Measurements from ENCODE around the gene SEMA4C.

The SEMA4C gene

GRCh38 chr2:96839875-96840850 is 29.7 kb downstream of the SEMA4C start:
- DNase-seq, result no peak

DNA sequence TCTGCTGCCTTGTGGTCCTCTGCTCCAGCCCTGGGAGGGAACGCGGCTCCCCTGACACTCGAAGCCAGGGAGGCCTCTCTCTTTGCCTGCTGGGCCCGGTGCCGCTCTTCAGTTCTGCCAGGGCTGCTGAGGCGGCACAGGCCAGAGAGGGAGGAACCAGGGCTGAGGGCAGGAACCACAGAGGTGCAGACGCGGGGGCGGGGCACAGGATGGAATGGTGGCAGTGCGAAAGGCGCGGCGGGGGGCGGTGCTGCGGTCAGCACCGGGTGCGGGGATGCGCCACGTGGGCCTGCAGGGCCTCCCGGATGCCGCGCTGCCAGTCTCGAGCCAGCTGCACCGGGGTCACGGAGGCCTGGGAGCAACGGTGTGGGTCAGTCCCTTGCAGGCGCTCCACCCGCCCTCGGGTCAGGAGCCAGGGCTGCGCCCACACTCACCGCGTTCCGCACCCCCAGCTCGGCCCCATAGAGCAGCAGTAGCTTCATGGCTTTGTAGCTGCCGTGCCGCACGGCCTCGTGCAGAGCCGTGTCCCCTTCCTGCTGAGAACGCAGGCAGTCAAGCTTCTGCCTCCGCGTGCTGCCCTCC is 30.5 kb downstream of the SEMA4C start:
- peak; percentile 90 for DNase-seq

GRCh38 chr2:96838345-96839292 is 31.3 kb downstream of the SEMA4C start:
- DNase-seq, result no peak

DNA sequence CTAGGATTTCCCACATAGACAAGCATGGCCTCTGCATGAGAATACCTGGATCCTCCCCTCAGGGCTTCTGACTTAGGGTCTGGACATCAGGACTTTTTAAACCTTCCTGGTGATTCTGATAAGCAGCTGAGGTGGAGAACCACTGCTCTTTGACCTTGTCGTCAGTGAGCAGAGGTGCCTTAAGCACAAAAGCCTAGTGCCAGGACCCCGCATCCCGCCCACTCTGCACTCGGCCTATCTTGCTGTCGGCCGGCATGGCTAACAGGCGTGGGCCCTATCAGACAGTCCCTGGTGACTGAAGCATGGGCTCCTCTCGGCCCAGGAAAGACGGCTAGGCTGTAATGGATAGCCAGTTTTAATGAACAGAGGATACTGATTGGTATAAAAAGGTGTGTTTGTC is 32.3 kb downstream of the SEMA4C start:
- no peak for DNase-seq

GRCh38 chr2:96835830-96836229 is 34.0 kb downstream of the SEMA4C start:
- DNase-seq, result no peak

GRCh38 chr2:96832754-96833507 is 36.9 kb downstream of the SEMA4C start:
- DNase-seq, result no peak

GRCh38 chr2:96832408-96832753 is 37.5 kb downstream of the SEMA4C start:
- no peak for DNase-seq

DNA sequence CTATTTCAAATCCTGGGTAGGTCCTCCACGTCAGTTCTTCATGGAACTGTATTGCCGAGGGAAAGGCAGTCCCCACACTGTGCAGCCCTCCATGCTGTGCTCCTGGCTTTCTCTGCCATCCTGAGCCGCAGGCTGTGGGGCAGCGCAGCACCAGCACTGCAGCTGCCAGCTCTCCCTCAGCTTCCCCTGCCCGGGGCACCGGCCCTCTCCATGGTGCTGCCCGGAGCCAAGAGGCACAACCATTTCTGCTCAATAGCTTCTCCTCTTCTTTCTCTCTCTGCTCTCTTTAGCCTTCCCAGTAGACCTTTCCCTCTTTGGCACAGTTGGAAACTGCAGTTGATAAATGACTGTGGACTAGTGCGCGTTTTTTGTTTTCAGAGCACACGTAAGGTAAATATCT is 38.2 kb downstream of the SEMA4C start:
- no peak for DNase-seq

GRCh38 chr2:96830044-96830562 is 39.8 kb downstream of the SEMA4C start:
- no peak for DNase-seq

- DNase-seq, result no peak
Observed at GRCh38 chr2:96828874-96829273, 41.0 kb downstream of the SEMA4C start.

DNA sequence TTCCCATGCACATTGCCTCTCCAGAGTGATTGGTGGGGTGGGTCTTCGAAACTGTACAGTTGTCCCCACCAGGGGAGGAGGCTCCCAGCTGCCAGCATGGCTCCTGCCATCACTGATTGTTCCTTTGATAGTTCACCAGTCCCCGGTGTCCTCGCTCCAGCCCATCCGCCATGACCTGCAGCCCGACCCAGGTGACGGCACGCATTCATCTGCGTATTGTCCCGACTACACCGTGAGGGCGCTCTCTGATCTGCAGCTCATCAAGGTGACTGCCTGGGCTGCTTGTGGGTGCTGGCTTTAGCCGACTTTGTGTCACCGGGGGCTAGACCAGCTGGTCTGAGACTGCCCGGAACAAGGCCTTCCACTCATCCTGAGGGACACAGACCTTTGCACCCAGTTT is 41.4 kb downstream of the SEMA4C start:
- no peak for DNase-seq

- no peak for DNase-seq
Observed at GRCh38 chr2:96826546-96827278, 43.2 kb downstream of the SEMA4C start.

- no peak for DNase-seq
Observed at GRCh38 chr2:96825057-96825456, 44.8 kb downstream of the SEMA4C start.

DNA sequence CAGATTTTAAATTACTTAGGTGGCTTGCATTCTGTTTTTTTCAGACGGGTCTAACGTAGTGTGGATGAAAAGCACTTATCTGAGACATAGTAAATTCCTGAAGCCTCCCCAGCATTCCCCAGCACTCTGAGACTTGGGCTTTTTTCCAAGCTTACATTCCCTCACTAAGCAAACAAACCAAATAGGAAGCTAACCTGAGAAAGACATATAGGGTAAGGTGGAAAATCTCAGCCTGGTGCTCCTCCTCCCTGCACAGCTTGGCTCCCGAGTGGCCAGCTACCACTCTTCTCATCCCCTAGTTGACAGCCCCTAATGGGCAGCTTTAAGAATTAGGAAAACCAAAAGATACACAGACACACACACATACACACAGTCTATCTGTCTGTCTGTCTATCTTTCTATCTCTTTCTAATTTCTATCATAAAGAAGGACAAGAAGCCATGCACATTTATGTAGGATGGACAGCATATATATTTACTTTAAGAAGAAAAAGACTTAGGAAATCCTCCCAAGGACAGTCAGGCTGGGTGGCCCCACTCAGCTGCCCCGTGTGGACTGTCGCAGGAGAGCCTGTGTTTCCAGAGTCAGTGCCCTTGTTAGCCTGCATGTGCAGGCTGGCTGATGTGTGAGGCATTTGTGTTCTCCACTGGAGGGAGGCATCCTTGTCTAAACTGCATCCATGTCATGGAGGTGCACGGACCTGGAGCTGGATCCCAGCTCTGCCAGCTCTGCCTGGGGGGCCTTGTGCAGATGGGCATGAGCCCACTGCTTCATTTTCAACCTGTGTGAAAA is 45.6 kb downstream of the SEMA4C start:
- no peak for DNase-seq

DNA sequence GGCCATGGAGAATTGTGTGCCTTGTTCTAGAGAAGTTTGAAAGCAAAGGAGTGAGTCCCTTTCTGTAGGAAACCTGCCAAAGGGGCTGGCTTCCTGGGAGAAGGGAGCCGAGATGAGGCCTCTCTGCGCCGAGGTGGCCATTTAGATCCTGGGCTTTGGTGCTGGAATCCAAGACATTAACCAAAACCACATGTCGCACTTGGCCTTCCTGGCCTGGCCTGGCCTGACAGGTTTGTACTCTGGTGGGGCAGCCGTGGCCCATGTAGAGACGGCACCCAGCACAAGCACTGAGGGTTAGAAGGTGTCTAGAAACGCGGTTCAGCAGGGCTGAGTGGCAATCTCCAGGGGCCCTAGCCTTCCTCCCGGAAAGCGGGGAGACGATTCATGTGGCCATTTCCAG is 46.7 kb downstream of the SEMA4C start:
- no peak for DNase-seq

DNA sequence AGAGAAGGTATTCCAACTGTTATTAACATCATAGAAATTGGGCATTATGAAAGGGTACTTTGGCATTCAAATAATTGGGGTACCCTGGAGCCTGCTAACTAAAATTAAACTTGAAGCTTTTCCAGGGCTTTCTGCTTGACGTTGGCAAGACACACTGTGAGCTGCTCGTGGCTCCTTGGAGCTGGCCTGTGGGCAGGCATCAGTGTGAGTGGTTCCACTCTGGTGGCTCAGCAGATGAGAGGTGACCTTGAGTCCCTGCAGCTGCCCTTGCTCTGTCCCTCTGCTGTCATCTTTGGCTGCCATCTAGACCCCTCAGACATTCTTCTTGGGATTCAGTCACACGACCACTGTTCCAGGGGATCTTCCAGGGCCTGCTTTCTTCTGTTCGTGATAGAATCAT is 47.1 kb downstream of the SEMA4C start:
- no peak for DNase-seq

DNA sequence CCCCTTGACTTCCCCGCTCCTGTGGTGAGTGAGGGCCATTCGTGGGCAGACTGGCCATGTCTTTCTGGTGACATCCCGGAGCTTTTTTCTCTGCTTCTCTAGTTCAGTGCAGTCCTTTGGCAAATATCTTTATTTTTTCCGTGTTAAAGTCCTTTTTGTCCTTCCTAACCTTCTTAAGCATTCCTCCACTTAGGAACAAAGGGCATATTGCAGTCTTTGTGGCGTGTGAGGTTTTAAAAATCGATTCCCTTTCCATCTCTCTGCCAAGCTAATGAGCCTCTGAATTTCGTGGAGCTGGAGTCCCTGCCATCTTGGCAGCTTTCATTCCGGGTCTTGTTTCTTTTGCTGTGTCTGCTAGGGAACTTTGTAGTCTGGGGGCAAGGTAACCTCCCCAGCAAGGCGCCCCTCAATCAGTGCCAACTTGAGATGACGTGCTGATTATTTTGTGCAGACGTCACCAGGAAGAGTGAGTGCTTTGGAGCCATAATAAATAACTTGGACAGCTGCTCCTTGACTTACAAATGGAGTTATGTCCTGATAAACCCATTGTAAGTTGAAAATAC is 48.7 kb downstream of the SEMA4C start:
- DNase-seq, result no peak

GRCh38 chr2:96819876-96820511 is 49.9 kb downstream of the SEMA4C start:
- DNase-seq, result no peak

- DNase-seq, result no peak
Observed at GRCh38 chr2:96819128-96819875, 50.6 kb downstream of the SEMA4C start.

Measured in activated CD8-positive, alpha-beta memory T cell treated with anti-CD3 and anti-CD28 coated beads for 24 hours (primary cell).